Large intestine (tissue), 3 donors: Measurements from ENCODE around the gene KRTAP4-7. TPM values are rescaled to one million over a fixed set of nuclear protein-coding genes. Genes with fewer than 3 reads are reported as not detected.
"Not testable (repeated sequence)": the region's sequence is repeated elsewhere in the genome, so short reads cannot be mapped to it uniquely, and the experiment has no call there.

ENCODE experiments used
- DNase-seq, 2 donors: peaks; one replicate each; pipeline versions ENCODE4 v3.0.0 to v3.0.0-alpha.2; 2013
- H3K27ac ChIP-seq: one replicate; pipeline ENCODE4 v1.5.1; 2013; ENCODE audit warnings: low read length
- H3K27me3 ChIP-seq: 2 replicates; pipeline ENCODE4 v1.6.1; 2013; ENCODE audit warnings: low read length; ENCODE audit not compliant: control insufficient read depth, insufficient read depth
- H3K36me3 ChIP-seq: 2 replicates; pipeline ENCODE4 v1.6.1; 2013; ENCODE audit warnings: low read length; ENCODE audit not compliant: control insufficient read depth, insufficient read depth
- H3K4me1 ChIP-seq: one replicate; pipeline ENCODE4 v1.6.1; 2013; ENCODE audit warnings: low read length; ENCODE audit not compliant: control insufficient read depth, insufficient read depth
- H3K4me3 ChIP-seq: one replicate; pipeline ENCODE4 v1.5.1; 2013; ENCODE audit warnings: low read length
- H3K9me3 ChIP-seq: one replicate; pipeline ENCODE4 v1.6.1; 2013; ENCODE audit warnings: mild to moderate bottlenecking, low read depth, low read length, moderate library complexity; ENCODE audit not compliant: control insufficient read depth
- WGBS: methylation state at CpG from one replicate; pipeline ENCODE4 v1.1.5; 2013; ENCODE audit warnings: low lambda C conversion rate; ENCODE audit not compliant: insufficient coverage; 5-methylcytosine and 5-hydroxymethylcytosine counted together
- polyA plus RNA-seq: library from polyadenylated mRNA; unstranded; fragments of 120-200 nt; gene quantifications from one replicate; pipeline ENCODE4 v1.2.1, GENCODE V29; 2013

KRTAP4-7 gene
- polyA plus RNA-seq, 1 donor: not detected

GRCh38 chr17:41054025-41054424 lies 29.9 kb upstream of the KRTAP4-7 start:
- Histone ChIP-seq H3K27ac (no peak overlapping the region), H3K4me3 (no peak overlapping the region), H3K4me1 (no peaks in the 10 kb centered on the region), H3K36me3 (no peaks in the 10 kb centered on the region), H3K27me3 (peaks cover 7% of the 10 kb centered on the region), H3K9me3 (no peaks in the 10 kb centered on the region)
- DNase-seq: no peak
- WGBS: no CpG with 5 or more reads among the region's 4 CpGs

- H3K4me1 ChIP-seq, H3K36me3 ChIP-seq, H3K27ac ChIP-seq, H3K9me3 ChIP-seq, DNase-seq, H3K4me3 ChIP-seq: not testable (repeated sequence)
- no CpG with 5 or more reads among the region's 9 CpGs for WGBS
- peaks cover 11% of the 10 kb centered on the region for H3K27me3 ChIP-seq
Measured at GRCh38 chr17:41054556-41054955, 29.4 kb upstream of the KRTAP4-7 start.

GRCh38 chr17:41055130-41055529 lies 28.8 kb upstream of the KRTAP4-7 start, which contains the start of gene KRTAP2-2:
Gene KRTAP2-2 (minus strand): TSS chr17:41055230. CDS start chr17:41055211, 19 bp downstream.
- WGBS: no CpG with 5 or more reads among the region's 6 CpGs
- not testable (repeated sequence) for DNase-seq

GRCh38 chr17:41057547-41057946 lies 26.4 kb upstream of the KRTAP4-7 start:
- Histone ChIP-seq H3K4me1 (no peaks in the 10 kb centered on the region), H3K4me3 (no peak overlapping the region), H3K27ac (no peak overlapping the region), H3K27me3 (peaks cover 16% of the 10 kb centered on the region), H3K36me3 (no peaks in the 10 kb centered on the region), H3K9me3 (no peaks in the 10 kb centered on the region)
- DNase-seq: no peak
- no CpG with 5 or more reads among the region's 1 CpG for WGBS

More at GRCh38 chr17:41055130-41055529, 28.8 kb upstream of the KRTAP4-7 start, which contains the start of gene KRTAP2-2:
- H3K4me3 ChIP-seq, H3K9me3 ChIP-seq, H3K27ac ChIP-seq, H3K4me1 ChIP-seq, H3K36me3 ChIP-seq: not testable (repeated sequence)
- H3K27me3 ChIP-seq: peaks cover 14% of the 10 kb centered on the region

- Histone ChIP-seq H3K4me1 (no peaks in the 10 kb centered on the region), H3K9me3 (no peaks in the 10 kb centered on the region), H3K27ac (no peak overlapping the region), H3K27me3 (peaks cover 16% of the 10 kb centered on the region), H3K36me3 (no peaks in the 10 kb centered on the region), H3K4me3 (no peak overlapping the region)
- WGBS: 83% methylated on average over 1 of the region's 5 CpGs
- no peak for DNase-seq
Measured at GRCh38 chr17:41058741-41059140, 25.2 kb upstream of the KRTAP4-7 start.

GRCh38 chr17:41059276-41060051 lies 24.5 kb upstream of the KRTAP4-7 start:
- not testable (repeated sequence) for DNase-seq, H3K4me1 ChIP-seq, H3K36me3 ChIP-seq, H3K9me3 ChIP-seq, H3K27ac ChIP-seq, H3K4me3 ChIP-seq
- peaks cover 18% of the 10 kb centered on the region for H3K27me3 ChIP-seq
- no CpG with 5 or more reads among the region's 31 CpGs for WGBS

- Histone ChIP-seq H3K9me3 (no peaks in the 10 kb centered on the region), H3K36me3 (no peaks in the 10 kb centered on the region), H3K4me1 (no peaks in the 10 kb centered on the region), H3K27ac (no peak within 1 kb of the TSS), H3K4me3 (no peak within 1 kb of the TSS), H3K27me3 (peaks cover 24% of the 10 kb centered on the region)
- no peak for DNase-seq
- no CpG with 5 or more reads among the region's 6 CpGs for WGBS
Measured at GRCh38 chr17:41060052-41060604, 23.8 kb upstream of the KRTAP4-7 start, which contains the start of gene KRTAP2-3. Gene KRTAP2-3 (minus strand): TSS chr17:41060114. CDS start chr17:41060050, 64 bp downstream.

- H3K27me3 ChIP-seq: peaks cover 24% of the 10 kb centered on the region
- no peak overlapping the region for H3K4me3 ChIP-seq
- H3K27ac ChIP-seq: no peak overlapping the region
- WGBS: 75% methylated on average over 1 of the region's 1 CpG
- DNase-seq: no peak
- H3K9me3 ChIP-seq: no peaks in the 10 kb centered on the region
- no peaks in the 10 kb centered on the region for H3K36me3 ChIP-seq
- H3K4me1 ChIP-seq: no peaks in the 10 kb centered on the region
Measured at GRCh38 chr17:41061964-41062363, 22.0 kb upstream of the KRTAP4-7 start.

GRCh38 chr17:41063449-41063848 lies 20.5 kb upstream of the KRTAP4-7 start:
- no peak for DNase-seq
- peaks cover 23% of the 10 kb centered on the region for H3K27me3 ChIP-seq
- no peaks in the 10 kb centered on the region for H3K4me1 ChIP-seq
- H3K36me3 ChIP-seq: no peaks in the 10 kb centered on the region
- no peak overlapping the region for H3K27ac ChIP-seq
- no CpG with 5 or more reads among the region's 4 CpGs for WGBS
- H3K9me3 ChIP-seq: no peaks in the 10 kb centered on the region
- no peak overlapping the region for H3K4me3 ChIP-seq

- WGBS: 100% methylated on average over 1 of the region's 1 CpG
- DNase-seq: no peak
Measured at GRCh38 chr17:41064301-41064700, 19.6 kb upstream of the KRTAP4-7 start.

More at GRCh38 chr17:41064301-41064700, 19.6 kb upstream of the KRTAP4-7 start:
- H3K9me3 ChIP-seq: no peaks in the 10 kb centered on the region
- no peaks in the 10 kb centered on the region for H3K36me3 ChIP-seq
- no peaks in the 10 kb centered on the region for H3K4me1 ChIP-seq
- peaks cover 18% of the 10 kb centered on the region for H3K27me3 ChIP-seq
- H3K27ac ChIP-seq: no peak overlapping the region
- H3K4me3 ChIP-seq: no peak overlapping the region
